ENCODE data around the gene SLC25A25.

- TF ChIP-seq CTCF (IDR thresholded peaks at IDR 0.05 in 8 of 11, conservative IDR thresholded peaks at IDR 0.05 in 3 of 11) (no peak), POLR2A (IDR thresholded peaks at IDR 0.05) (no peak)
These were observed 24.4 kb downstream of the SLC25A25 start for GRCh38 chr9:128092199-128092977.
